ENCODE measurements around the gene WDR55. TPM values are rescaled to one million over a fixed set of nuclear protein-coding genes. Genes with fewer than 3 reads are reported as not detected.
"Not testable (repeated sequence)": the region's sequence is repeated elsewhere in the genome, so short reads cannot be mapped to it uniquely, and the experiment has no call there.

WDR55 gene
- polyA plus RNA-seq, 1 of the 3 experiments (the other 2 are of a cell fraction) = 28.3 TPM

DNA sequence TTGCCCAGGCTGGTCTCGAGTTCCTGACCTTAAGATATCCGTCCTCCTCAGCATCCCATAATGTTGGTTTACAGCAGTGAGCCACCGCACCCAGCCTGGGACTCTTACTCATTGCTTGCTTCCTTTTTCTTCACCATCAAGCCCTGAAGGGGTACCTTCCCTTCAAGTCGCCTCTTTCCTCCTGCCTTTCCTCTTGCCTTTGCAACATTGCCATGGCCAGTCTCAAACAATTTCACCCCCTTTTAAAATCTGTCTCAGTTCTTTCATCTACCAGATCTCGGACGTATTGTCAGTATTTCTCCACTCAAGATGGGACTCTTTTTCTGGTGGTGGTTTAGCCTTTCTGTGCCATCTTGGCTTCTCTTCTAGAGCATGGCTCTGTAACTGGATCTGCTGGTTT lies 56.0 kb downstream of the WDR55 start:
- DNase-seq; H3K9me2 ChIP-seq; H3K4me2 ChIP-seq; H3K4me1 ChIP-seq (ENCODE audit: control insufficient read depth in 1 of 2, insufficient read depth in 2 of 2, low read depth in 1 of 2, low read length in 1 of 2); H3K27ac ChIP-seq (ENCODE audit: low read depth in 2 of 2, low read length in 1 of 2); H4K20me1 ChIP-seq (ENCODE audit: insufficient read depth); H3K79me2 ChIP-seq (ENCODE audit: insufficient read depth); H3K27me3 ChIP-seq (ENCODE audit: insufficient read depth); H3K36me3 ChIP-seq (replicated peaks in 1 of 2; ENCODE audit: control insufficient read depth in 1 of 2, insufficient read depth in 2 of 2, low read length in 1 of 2); H3K9ac ChIP-seq; POLR2A ChIA-PET; H3K9me3 ChIP-seq: not testable (repeated sequence)
- H3F3A ChIP-seq (replicated peaks; ENCODE audit: insufficient read depth) = peaks cover 16% of the 10 kb centered on the region
- H2AFZ ChIP-seq (ENCODE audit: low read depth) = peak overlapping the region; percentile 76
- peak overlapping the region in 1 of 2 experiments; percentile 36; a peak in 2 of 4 replicates for H3K4me3 ChIP-seq (ENCODE audit: low read depth in 2 of 2, low read length in 1 of 2)
- CTCF ChIA-PET = interaction anchor here (0.6 to 3.0 kb wide), 24 partner anchors 9 to 648 kb away, joined by 3 to 20 read pairs (median 3); partner anchors contain the start of genes IK and NDUFA2
- WGBS (ENCODE audit: low lambda C conversion rate) = 33% methylated on average over 6 of the region's 6 CpGs

DNA sequence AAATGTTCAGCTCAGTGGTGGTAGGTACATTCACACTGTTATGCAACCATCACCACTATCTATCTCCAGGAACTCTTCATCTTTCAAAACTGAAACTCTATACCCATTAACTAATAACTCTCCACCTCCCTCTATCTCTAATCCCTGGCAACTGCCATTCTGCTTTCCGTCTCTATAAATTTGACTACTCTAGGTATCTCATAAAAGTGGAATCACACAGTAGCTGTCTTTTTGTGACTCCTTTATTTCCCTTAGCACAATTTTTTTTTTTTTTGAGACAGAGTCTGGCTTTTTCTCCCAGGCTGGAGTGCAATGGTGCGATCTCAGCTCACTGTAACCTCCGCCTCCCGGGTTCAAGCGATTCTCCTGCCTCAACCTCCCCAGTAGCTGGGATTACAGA lies 56.7 kb downstream of the WDR55 start:
- H3K36me3 ChIP-seq (replicated peaks in 1 of 2; ENCODE audit: control insufficient read depth in 1 of 2, insufficient read depth in 2 of 2, low read length in 1 of 2); H2AFZ ChIP-seq (ENCODE audit: low read depth); H3K27ac ChIP-seq (ENCODE audit: low read depth in 2 of 2, low read length in 1 of 2); POLR2A ChIA-PET; H3K9me2 ChIP-seq; H3K4me1 ChIP-seq (ENCODE audit: control insufficient read depth in 1 of 2, insufficient read depth in 2 of 2, low read depth in 1 of 2, low read length in 1 of 2); H3K27me3 ChIP-seq (ENCODE audit: insufficient read depth); H3K9ac ChIP-seq; H3K4me2 ChIP-seq; H3K4me3 ChIP-seq (ENCODE audit: low read depth in 2 of 2, low read length in 1 of 2); H4K20me1 ChIP-seq (ENCODE audit: insufficient read depth); H3K79me2 ChIP-seq (ENCODE audit: insufficient read depth); H3K9me3 ChIP-seq; DNase-seq: not testable (repeated sequence)
- H3F3A ChIP-seq (replicated peaks; ENCODE audit: insufficient read depth) = peaks cover 16% of the 10 kb centered on the region
- CTCF ChIA-PET = interaction anchor here (1.0 to 3.0 kb wide), 9 partner anchors 11 to 370 kb away, joined by 3 to 20 read pairs (median 6); partner anchors contain the start of genes IK and NDUFA2
- WGBS (ENCODE audit: low lambda C conversion rate) = 64% methylated on average over 5 of the region's 5 CpGs

Small RNA genes lying within 50 kb of the gene (small RNA-seq; reads per million reads assigned to genes)
- gene VTRNA1-1 (4.5 to 211 (median 68.5) reads per million in 7 experiments), gene VTRNA1-2 (19.2 to 7,211 (median 250) reads per million in 7 experiments)

Other genes with a start within 250 kb of the WDR55 start
- 1.1 and 1.2 TPM in 2 replicates for gene EIF4EBP3, start 117.2 kb upstream of the WDR55 start, polyA plus RNA-seq (2012; rRNA removed)
- 35.9 and 37.8 TPM in 2 replicates for gene SRA1, start 107.4 kb upstream of the WDR55 start, polyA plus RNA-seq (2012; rRNA removed)
- 36.0 and 54.5 TPM in 2 replicates for gene APBB3, start 100.3 kb upstream of the WDR55 start, polyA plus RNA-seq (2012; rRNA removed)
- gene SLC35A4, start 100.1 kb upstream of the WDR55 start, polyA plus RNA-seq (2012; rRNA removed) = 56.2 and 74.9 TPM in 2 replicates
- gene CD14, start 31.7 kb upstream of the WDR55 start, polyA plus RNA-seq (2012; rRNA removed) = 0.12 and 0.19 TPM in 2 replicates
- 27.7 and 31.7 TPM in 2 replicates for gene TMCO6, start 25.5 kb upstream of the WDR55 start, polyA plus RNA-seq (2012; rRNA removed)
- 202 and 211 TPM in 2 replicates for gene NDUFA2, start 17.3 kb upstream of the WDR55 start, polyA plus RNA-seq (2012; rRNA removed)
- gene IK, start 17.1 kb upstream of the WDR55 start, polyA plus RNA-seq (2012; rRNA removed) = 105 and 113 TPM in 2 replicates
- gene DND1, start 8.7 kb downstream of the WDR55 start, polyA plus RNA-seq (2012; rRNA removed) = 1.2 and 2.1 TPM in 2 replicates
- gene HARS1, start 26.5 kb downstream of the WDR55 start, polyA plus RNA-seq (2012; rRNA removed) = 124 and 135 TPM in 2 replicates
- 40.8 and 54.5 TPM in 2 replicates for gene HARS2, start 26.6 kb downstream of the WDR55 start, polyA plus RNA-seq (2012; rRNA removed)
- gene ZMAT2, start 35.5 kb downstream of the WDR55 start, polyA plus RNA-seq (2012; rRNA removed) = 30.9 and 42.2 TPM in 2 replicates
- 0.16 and 0.21 TPM in 2 replicates for gene PCDHA1, start 121.2 kb downstream of the WDR55 start, polyA plus RNA-seq (2012; rRNA removed)
- gene PCDHA2, start 129.9 kb downstream of the WDR55 start, polyA plus RNA-seq (2012; rRNA removed) = not detected in 2 replicates
- 0.02 TPM in 1 of 2 replicates, not detected in the other for gene PCDHA3, start 136.2 kb downstream of the WDR55 start, polyA plus RNA-seq (2012; rRNA removed)
- 1.2 and 1.4 TPM in 2 replicates for gene PCDHA4, start 142.2 kb downstream of the WDR55 start, polyA plus RNA-seq (2012; rRNA removed)
- gene PCDHA5, start 156.7 kb downstream of the WDR55 start, polyA plus RNA-seq (2012; rRNA removed) = 0.02 TPM in 2 replicates
- gene PCDHA6, start 163.1 kb downstream of the WDR55 start, polyA plus RNA-seq (2012; rRNA removed) = 0.02 and 0.03 TPM in 2 replicates
- 0.15 and 0.16 TPM in 2 replicates for gene PCDHA7, start 169.4 kb downstream of the WDR55 start, polyA plus RNA-seq (2012; rRNA removed)
- 0.54 and 0.63 TPM in 2 replicates for gene PCDHA8, start 176.3 kb downstream of the WDR55 start, polyA plus RNA-seq (2012; rRNA removed)
- gene PCDHA9, start 183.5 kb downstream of the WDR55 start, polyA plus RNA-seq (2012; rRNA removed) = 0.02 TPM in 2 replicates
- gene PCDHA10, start 191.0 kb downstream of the WDR55 start, polyA plus RNA-seq (2012; rRNA removed) = 0.02 TPM in 2 replicates
- gene PCDHA11, start 204.1 kb downstream of the WDR55 start, polyA plus RNA-seq (2012; rRNA removed) = not detected in 2 replicates
- 0.54 and 0.70 TPM in 2 replicates for gene PCDHA12, start 210.4 kb downstream of the WDR55 start, polyA plus RNA-seq (2012; rRNA removed)
- not detected in 2 replicates for gene PCDHA13, start 217.2 kb downstream of the WDR55 start, polyA plus RNA-seq (2012; rRNA removed)

Measured in SK-N-SH (cell line).